ENCODE measurements around the gene THOP1. TPM values are rescaled to one million over a fixed set of nuclear protein-coding genes. Genes with fewer than 3 reads are reported as not detected.
A peak's percentile ranks its signal among the peaks of the same experiment; 100 is the strongest.
"Not testable (repeated sequence)": the region's sequence is repeated elsewhere in the genome, so short reads cannot be mapped to it uniquely, and the experiment has no call there.

Gene THOP1
- total RNA-seq, 1 experiment from 2014 or later, result 221 TPM

DNA sequence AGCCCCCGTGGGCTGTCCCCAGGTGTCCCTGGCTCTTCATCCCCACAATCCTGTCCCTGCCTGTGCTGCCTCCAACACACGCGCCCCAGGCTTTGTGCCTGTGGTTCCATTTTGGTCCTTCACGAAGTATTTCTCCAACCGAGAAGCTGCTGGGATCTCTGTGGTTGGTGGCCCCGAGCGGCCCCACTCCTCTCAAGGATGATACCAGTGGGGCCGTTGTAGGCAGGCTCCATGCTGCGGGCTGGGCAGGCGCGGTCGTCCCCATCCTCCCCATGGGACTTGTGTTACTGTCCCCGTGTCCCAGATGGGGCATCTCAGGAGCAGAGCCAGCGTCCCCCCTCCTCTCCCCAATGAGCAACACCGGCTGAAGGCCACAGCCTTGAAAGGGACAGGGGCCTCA is 30.6 kb downstream of the THOP1 start:
- intact Hi-C loops (cut with micrococcal nuclease), result no loop called here
- Histone ChIP-seq H2AFZ (ENCODE audit: low read length) (no peak overlapping the region), H3K9ac (ENCODE audit: low read length) (no peak overlapping the region), H3K4me3 (ENCODE audit: low read length) (no peak overlapping the region), H3F3A (ENCODE audit: low read length, unreplicated experiment) (no peaks in the 10 kb centered on the region), H3K36me3 (ENCODE audit: low read depth, low read length) (no peaks in the 10 kb centered on the region), H3K9me3 (ENCODE audit: low read length) (no peaks in the 10 kb centered on the region), H3K4me1 (ENCODE audit: insufficient read depth, low read length) (no peaks in the 10 kb centered on the region), H3K79me2 (ENCODE audit: low read length) (no peaks in the 10 kb centered on the region), H3K27me3 (ENCODE audit: low read length) (no peaks in the 10 kb centered on the region), H3K9me2 (replicated peaks; ENCODE audit: low read length) (no peaks in the 10 kb centered on the region), H4K20me1 (ENCODE audit: low read length) (no peaks in the 10 kb centered on the region), H3K27ac (ENCODE audit: low read length) (no peak overlapping the region), H3K4me2 (ENCODE audit: low read length) (no peak overlapping the region)
- no peak for ATAC-seq
- no peak for TF ChIP-seq EZH2 (IDR thresholded peaks at IDR 0.05; ENCODE audit: low read length, unreplicated experiment)
- TF ChIP-seq, protein P1, sequence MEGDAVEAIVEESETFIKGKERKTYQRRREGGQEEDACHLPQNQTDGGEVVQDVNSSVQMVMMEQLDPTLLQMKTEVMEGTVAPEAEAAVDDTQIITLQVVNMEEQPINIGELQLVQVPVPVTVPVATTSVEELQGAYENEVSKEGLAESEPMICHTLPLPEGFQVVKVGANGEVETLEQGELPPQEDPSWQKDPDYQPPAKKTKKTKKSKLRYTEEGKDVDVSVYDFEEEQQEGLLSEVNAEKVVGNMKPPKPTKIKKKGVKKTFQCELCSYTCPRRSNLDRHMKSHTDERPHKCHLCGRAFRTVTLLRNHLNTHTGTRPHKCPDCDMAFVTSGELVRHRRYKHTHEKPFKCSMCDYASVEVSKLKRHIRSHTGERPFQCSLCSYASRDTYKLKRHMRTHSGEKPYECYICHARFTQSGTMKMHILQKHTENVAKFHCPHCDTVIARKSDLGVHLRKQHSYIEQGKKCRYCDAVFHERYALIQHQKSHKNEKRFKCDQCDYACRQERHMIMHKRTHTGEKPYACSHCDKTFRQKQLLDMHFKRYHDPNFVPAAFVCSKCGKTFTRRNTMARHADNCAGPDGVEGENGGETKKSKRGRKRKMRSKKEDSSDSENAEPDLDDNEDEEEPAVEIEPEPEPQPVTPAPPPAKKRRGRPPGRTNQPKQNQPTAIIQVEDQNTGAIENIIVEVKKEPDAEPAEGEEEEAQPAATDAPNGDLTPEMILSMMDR (conservative IDR thresholded peaks at IDR 0.05; ENCODE audit: low read depth, low read length), result no peak
- no peak for TF ChIP-seq EZH2phosphoT487 (IDR thresholded peaks at IDR 0.05; ENCODE audit: borderline replicate concordance, low read length)
- ChIA-PET POLR2A (ENCODE audit: unreplicated experiment) (no interaction called here), CTCF (no interaction called here)
- no TSS peak for BruUV-seq (replicated peaks)
- DNase-seq, result no peak

DNA sequence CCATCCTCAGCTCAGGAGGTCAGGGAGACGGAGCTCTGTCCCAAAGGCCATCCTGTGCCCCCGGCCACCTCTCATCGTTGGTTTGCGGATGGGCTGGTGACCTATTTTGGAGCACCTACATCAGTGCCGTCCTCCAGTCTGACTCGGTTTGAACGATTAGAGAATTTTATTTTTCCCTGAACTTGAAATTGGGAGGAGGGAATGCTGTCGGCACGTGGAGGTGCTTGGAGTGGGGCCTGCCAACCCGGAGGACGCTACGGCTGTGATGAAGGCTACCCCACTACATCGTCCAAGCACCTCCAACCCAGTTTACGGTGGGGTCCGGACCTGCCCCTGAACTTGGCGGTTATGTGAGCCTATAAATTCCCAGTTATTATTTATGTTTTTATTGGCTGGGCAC is 31.3 kb downstream of the THOP1 start:
- Histone ChIP-seq H3K79me2 (ENCODE audit: low read length) (no peaks in the 10 kb centered on the region), H3K4me1 (ENCODE audit: insufficient read depth, low read length) (no peaks in the 10 kb centered on the region), H3K4me2 (ENCODE audit: low read length) (no peak overlapping the region), H4K20me1 (ENCODE audit: low read length) (no peaks in the 10 kb centered on the region), H3K9me2 (replicated peaks; ENCODE audit: low read length) (no peaks in the 10 kb centered on the region), H3K27ac (ENCODE audit: low read length) (no peak overlapping the region), H3K4me3 (ENCODE audit: low read length) (no peak overlapping the region), H3F3A (ENCODE audit: low read length, unreplicated experiment) (no peaks in the 10 kb centered on the region), H3K9me3 (ENCODE audit: low read length) (no peaks in the 10 kb centered on the region), H2AFZ (ENCODE audit: low read length) (no peak overlapping the region), H3K36me3 (ENCODE audit: low read depth, low read length) (no peaks in the 10 kb centered on the region), H3K9ac (ENCODE audit: low read length) (no peak overlapping the region), H3K27me3 (ENCODE audit: low read length) (no peaks in the 10 kb centered on the region)
- TF ChIP-seq EZH2 (IDR thresholded peaks at IDR 0.05; ENCODE audit: low read length, unreplicated experiment), result no peak
- TF ChIP-seq, protein P1 (conservative IDR thresholded peaks at IDR 0.05; ENCODE audit: low read depth, low read length), result no peak
- no peak for TF ChIP-seq EZH2phosphoT487 (IDR thresholded peaks at IDR 0.05; ENCODE audit: borderline replicate concordance, low read length)
- no peak for ATAC-seq
- ChIA-PET POLR2A (ENCODE audit: unreplicated experiment) (no interaction called here), CTCF (no interaction called here)
- DNase-seq, result no peak
- BruUV-seq (replicated peaks), result no TSS peak
- intact Hi-C loops (cut with micrococcal nuclease), result no loop called here

DNA sequence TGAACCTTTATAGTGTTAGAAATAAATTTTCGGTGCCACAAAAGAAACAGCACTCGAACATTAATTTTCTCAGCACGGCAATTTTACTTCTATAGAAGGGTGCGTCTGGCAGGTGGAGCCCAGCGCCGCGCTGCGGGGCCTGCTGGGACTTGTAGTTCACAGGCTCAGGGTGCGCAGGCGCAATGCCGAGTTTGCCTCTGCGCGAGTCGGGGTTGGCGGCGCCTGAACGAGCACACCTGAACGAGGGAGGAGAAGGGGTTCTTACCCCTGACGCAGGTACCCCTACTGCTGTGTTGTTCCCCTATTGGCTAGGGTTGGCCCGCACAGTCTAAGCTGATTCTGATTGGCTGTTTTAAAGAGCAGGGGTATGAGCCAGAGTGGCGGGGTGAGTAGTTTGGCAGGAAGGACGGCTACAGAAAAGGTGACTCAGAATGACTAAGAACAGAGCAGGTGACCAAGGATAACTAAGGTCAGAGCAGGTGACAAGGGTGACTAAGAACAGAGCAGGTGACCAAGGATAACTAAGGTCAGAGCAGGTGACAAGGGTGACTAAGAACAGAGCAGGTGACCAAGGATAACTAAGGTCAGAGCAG is 32.0 kb downstream of the THOP1 start:
- H3K4me1 ChIP-seq (ENCODE audit: insufficient read depth, low read length); BruUV-seq (replicated peaks); H3K36me3 ChIP-seq (ENCODE audit: low read depth, low read length); H3F3A ChIP-seq (ENCODE audit: low read length, unreplicated experiment); H4K20me1 ChIP-seq (ENCODE audit: low read length); H3K9me3 ChIP-seq (ENCODE audit: low read length); H3K27me3 ChIP-seq (ENCODE audit: low read length); H3K9ac ChIP-seq (ENCODE audit: low read length); H3K79me2 ChIP-seq (ENCODE audit: low read length); H3K4me2 ChIP-seq (ENCODE audit: low read length); CTCF ChIA-PET; POLR2A ChIA-PET (ENCODE audit: unreplicated experiment); H3K4me3 ChIP-seq (ENCODE audit: low read length); H3K27ac ChIP-seq (ENCODE audit: low read length); H3K9me2 ChIP-seq (replicated peaks; ENCODE audit: low read length); H2AFZ ChIP-seq (ENCODE audit: low read length); ATAC-seq; intact Hi-C loops (cut with micrococcal nuclease): not testable (repeated sequence)
- DNase-seq, result peak; percentile 41
